ENCODE results near the gene SEMA6A.

Gene SEMA6A, protein sequence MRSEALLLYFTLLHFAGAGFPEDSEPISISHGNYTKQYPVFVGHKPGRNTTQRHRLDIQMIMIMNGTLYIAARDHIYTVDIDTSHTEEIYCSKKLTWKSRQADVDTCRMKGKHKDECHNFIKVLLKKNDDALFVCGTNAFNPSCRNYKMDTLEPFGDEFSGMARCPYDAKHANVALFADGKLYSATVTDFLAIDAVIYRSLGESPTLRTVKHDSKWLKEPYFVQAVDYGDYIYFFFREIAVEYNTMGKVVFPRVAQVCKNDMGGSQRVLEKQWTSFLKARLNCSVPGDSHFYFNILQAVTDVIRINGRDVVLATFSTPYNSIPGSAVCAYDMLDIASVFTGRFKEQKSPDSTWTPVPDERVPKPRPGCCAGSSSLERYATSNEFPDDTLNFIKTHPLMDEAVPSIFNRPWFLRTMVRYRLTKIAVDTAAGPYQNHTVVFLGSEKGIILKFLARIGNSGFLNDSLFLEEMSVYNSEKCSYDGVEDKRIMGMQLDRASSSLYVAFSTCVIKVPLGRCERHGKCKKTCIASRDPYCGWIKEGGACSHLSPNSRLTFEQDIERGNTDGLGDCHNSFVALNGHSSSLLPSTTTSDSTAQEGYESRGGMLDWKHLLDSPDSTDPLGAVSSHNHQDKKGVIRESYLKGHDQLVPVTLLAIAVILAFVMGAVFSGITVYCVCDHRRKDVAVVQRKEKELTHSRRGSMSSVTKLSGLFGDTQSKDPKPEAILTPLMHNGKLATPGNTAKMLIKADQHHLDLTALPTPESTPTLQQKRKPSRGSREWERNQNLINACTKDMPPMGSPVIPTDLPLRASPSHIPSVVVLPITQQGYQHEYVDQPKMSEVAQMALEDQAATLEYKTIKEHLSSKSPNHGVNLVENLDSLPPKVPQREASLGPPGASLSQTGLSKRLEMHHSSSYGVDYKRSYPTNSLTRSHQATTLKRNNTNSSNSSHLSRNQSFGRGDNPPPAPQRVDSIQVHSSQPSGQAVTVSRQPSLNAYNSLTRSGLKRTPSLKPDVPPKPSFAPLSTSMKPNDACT

DNA sequence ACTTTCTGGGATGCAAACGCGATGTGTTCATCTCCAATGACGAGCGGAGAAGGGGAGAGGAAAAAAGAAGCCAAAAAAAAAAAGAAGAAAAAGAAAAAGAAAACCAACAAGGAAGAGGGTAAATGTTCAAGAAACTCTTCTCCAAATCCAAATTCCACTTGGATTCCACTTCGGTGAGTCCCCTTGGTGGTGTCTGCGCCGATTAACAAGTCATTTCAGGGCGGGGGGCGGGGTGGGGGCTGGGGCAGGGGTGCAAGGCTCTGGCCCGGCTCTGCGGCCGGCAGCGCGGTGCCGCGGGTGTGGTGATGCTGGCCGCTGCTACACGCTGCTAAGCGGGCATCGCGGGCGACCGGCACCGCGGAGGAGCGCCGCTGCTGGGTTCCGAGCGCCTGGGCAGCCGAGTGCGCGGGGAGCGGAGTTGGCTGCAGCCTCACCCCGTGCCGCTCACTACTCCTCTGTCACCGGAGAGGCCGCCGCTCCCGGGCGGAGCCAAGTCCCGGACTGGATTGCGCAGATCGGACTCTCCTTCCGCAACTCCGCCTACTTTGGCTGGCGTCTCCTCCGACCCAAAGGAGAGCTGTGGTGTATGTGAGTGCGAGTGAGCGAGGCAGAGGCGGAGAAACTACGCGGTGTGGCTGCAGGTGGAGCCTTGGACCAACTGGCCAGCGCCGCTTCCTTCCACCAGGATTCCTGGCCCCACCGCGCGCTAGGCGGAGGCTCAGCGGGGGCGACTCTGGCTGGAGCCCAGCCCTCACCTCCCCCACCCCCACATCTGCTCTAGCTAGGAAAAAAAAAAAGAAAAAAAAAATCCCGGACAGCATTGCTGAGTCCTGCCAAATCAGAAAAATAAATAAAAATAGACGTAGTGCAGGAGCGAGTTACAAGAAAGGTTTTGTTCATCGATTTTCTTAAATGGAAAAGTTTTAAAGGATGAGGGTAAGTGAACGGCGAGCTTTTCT is at the start of gene SEMA6A:
Gene SEMA6A, minus strand, starts transcription at position 457 of the 959 bp plus-strand sequence. CDS start 69,879 bp downstream, outside the sequence.
- peak; percentile 74 for DNase-seq (ENCODE audit: low read depth)

DNA sequence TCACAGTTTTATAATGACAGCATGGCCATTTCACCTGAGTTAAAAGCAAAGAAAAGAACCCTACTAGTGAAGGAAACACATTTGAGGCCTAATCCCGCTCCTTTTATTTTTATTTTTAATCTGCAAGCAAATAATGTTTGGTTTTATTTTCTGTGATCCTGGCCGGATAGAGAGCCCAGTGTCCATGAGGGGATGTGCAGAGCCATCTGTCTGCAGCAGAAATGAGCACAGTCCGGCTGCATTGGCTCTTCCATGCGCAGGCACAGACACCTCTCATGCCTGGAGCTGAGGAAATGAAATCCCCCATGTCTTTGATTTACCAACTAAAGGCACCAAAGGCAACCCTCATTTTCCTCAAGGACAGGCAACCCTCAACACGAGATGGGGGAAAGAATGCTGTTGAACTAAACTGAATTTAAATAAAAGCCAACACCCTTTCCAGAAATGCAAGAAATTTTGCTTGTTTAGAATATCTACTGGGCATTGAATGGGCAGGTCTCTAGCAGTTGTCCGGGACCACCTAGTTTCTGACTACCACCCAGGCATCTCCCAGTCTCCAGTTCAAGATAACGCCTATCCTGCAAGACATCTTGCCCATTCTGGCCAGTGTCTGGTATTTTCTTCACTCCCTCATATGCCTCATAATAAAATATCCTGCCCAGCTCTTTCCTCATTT is 47.9 kb upstream of the SEMA6A start:
- DNase-seq (ENCODE audit: low read depth) = no peak

DNA sequence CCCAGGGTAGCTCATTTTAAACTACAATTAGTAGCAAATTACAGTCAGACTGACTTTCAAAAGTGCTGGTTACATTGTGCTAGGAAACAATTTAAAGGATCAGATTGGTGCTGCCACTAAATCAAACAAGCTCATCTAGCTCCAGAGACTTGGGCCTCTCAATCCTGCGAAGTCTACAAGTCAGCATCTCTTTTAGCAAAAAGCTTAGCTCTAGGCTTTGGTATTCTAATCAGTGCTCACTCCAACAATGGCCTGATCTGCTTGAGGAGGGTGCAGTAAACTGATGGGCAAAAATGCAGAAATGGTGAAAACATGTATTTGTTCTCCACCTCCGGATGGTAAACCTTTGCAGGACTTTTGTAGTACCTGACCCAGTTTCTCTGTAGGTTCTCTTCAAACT is 47.0 kb upstream of the SEMA6A start:
- no peak for DNase-seq (ENCODE audit: low read depth)

DNA sequence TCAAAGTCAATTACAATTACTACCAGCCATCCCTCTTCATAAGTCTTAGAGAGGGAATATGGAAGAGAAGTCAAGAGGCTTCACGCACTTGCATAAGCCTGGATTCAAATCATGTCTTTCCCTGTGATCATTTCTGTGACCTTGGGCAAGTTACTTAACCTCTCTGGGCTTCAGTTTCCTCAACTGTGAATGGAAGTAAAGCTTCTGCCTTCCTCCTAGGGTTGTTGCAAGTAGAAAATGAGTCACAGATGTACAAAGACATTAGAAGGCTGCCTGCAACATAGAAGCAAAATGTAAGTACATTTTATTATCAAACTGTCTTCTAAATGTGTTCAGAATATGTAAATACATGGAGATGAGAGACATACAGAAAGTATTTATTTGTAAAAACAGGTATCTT is 42.3 kb upstream of the SEMA6A start:
- no peak for DNase-seq (ENCODE audit: low read depth)

DNA sequence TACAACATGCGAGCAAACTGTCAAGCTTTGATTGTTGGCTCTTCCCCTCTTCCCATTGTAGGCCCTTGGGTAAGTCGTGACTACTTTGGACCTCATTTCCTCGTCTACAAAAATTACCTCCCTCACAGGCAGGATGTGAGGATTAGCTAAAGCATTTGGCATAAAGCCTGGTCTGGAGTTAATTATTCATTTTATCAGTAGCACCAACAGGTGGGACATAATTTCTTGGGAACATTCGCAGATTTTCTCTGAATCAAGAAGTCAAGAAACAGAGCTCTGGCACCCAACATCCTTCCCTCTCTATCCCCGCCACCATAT is 39.9 kb upstream of the SEMA6A start:
- DNase-seq (ENCODE audit: low read depth) = no peak

DNA sequence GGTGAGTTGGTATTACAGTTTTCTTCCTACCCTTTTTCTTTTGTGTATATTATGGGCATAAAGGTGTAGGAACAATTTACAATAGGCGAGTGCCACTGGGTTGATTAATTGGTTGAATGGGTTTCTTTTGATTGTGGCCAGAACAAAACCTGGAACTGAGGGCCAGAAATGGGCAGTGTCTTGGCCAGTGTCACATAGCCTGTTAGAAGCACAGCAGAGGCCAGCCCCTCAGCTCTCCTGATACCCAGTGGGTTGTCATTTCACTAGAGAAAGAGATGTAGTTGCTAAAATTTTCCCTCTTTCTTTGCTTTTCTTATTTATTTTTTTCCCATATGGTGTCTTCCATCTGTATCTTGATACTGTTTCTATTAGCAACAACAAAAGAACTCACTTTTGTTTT is 38.8 kb upstream of the SEMA6A start:
- DNase-seq (ENCODE audit: low read depth) = no peak

DNA sequence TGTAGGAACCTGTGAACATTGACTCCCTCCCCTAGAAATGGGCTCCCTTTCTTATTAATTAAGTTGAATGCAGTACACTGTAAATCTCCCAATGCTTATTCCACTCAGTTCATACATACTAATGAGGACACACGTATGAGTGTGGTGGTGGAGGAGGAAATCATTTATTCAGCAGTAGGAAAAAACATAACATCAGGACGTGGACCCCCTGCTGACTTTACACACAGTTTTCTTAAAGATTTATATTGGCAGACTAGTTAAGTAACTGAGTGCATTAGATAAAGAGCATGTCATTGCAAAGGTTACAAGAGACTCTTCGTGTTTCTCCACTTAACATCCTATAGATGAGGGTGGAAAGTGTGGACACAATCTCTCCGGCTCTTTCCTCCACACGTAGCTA is 37.8 kb upstream of the SEMA6A start:
- DNase-seq (ENCODE audit: low read depth) = no peak

DNA sequence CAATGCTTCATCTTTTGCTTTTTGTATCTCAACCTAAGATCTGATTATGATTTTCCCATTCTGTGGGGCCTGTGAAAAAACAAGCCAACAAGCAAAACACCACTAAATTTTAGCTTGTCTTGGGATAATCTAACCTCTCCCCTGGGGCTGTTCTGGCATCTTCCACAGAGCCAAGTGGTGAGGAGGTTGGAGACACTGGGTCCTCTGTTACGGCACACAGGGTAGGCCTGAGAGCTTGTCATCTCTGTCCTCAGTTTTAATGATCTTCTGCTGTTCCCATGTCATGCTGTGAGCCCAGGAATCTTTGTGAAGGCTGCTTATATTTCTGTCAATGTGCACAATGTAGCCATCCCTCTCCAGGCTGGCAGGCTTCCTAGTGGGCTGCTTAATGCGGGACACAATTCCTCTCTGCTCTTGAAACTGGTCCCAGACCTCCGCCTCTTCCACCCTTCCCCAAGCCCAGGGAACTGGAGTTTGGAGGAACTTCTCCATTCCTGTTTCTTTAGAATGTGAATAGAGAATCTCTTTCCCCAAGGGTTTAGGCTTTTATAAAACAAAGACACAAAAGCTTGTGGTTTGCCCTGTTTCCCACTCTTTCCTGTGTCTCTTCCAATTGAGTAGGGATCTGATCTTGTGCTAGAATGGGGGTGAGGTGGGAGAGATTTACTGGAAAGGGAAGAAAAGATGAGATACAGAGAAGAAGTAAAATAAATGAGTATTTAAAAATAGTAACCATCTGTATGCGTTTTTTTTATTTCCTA is 30.9 kb upstream of the SEMA6A start:
- DNase-seq (ENCODE audit: low read depth) = no peak

DNA sequence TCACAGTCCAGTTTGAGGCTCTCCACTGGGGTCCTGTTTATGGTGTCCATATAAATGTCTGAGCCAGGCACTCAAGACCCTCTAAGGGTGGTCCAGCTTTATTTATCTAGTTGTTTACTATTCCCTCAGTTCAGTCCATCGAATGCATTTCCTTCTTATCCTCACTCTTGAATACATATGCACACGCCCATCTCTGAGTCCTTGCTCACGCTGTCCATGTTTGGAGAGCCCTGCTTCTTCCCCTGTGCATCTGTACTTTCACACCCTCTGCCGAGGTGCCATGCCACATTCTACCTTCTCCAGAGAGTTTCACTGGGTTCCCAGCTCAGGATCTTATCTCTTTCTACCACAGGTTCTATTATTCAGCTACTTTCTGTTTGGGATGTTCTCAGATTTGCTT is 30.2 kb upstream of the SEMA6A start:
- DNase-seq (ENCODE audit: low read depth) = no peak

DNA sequence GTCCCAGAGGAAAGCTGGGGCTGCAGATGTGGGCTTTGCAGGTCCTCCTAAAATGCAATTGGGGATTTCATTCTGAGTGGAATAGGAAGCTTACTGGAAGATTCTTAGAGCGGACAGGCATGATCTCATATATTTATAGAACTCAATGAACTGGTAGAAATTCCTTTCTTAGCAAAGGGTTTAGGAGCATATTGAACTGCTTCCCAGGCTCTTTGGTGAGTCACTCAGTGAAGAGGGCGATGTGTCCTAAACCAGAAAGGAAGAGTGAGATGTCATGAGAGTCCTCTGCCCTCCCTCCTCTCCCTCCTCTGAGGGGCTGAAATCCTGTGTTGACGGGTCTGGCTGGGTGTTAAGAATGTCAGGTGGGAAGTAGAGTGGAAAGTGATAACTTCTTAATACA is 26.3 kb upstream of the SEMA6A start:
- no peak for DNase-seq (ENCODE audit: low read depth)

DNA sequence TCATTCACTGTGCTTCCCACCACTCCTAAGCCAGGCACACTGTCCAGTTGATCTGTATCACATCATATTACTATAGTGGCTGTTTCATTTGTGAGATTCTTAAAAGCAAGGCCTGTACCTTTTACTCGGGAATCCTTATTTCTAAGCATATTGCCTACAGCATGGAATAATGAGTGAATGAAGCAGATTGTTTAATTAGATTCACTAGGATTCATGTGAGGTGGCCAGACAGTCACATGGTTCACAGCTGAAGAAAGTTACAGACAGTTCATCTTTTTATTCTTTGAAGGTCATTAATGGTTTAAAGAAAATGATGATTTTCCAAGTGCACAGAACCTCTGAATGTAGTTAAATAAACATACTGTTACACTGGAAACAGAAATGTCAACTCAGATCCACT is 24.3 kb upstream of the SEMA6A start:
- no peak for DNase-seq (ENCODE audit: low read depth)

DNA sequence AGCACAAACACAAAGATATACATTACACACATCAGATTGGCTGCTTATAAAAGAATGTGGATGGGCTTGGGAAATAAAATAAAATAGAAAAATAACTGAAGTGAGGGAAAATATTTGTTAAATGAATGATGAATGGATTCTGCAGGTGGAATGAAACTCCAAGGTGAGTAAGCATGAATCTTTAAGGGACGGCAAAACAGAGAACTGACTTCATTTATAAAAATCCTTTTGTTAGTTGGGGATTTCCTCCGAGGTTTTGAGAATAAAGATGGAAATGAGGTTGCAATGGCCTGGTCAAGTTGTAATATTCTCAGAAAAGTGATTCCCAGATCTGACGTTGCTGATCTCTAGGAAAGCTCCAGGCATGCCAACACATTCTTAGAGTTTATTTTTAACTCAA is 20.9 kb upstream of the SEMA6A start:
- DNase-seq (ENCODE audit: low read depth) = no peak

DNA sequence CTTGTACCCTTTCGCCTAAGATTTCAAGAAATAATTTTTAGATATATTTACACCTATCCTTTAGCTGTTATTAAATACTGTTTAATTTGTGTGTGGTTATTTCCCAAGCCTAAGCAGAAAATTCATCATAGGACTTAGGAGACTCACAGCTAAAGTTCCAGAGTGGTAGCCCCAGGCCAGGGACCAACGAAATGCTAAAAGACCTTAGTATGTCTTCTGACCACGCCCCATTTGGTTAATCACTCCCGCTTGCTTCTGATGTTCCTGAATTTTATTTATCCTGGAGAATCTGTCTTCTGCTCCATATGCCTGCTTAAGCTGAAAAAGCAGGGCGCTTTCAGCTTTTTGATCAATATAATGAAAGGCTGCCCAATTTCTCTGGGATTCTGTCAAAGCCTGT is 18.7 kb upstream of the SEMA6A start:
- no peak for DNase-seq (ENCODE audit: low read depth)

DNA sequence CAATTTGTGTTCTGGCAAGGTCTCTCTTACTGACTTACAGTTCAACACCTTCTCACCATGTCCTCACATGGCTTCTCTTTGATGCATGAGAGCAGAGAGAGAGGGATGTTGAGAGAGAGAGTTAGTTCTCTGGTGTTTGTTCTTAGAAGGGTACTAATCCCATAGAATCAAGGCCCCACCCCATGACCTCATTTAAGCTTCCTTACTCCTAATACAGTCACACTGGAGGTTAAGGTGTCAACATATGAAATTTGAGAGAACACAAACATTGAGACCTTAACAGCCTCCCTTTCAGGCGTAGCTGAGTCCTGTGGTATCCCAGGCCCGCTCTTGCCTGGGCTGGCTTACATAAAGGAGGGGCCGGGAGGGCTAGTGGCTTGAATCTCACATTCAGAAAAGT is 10.6 kb upstream of the SEMA6A start:
- no peak for DNase-seq (ENCODE audit: low read depth)

DNA sequence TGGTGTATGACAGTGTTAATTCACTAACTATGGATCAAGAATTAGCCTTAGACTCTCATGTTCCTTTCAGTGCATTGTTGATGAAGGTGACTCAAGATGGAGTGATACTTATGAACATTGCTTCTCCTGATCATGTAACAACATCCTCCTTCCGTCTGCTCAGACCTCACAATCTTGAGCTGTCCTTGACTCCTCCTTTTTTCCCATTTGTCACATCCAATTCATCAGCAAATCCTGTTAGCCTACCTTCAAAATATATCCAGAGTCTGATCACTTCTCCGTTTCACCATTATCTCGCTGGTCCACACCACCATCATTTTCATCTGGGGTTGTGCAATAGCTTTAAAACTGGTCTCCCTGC is 9.2 kb upstream of the SEMA6A start:
- no peak for DNase-seq (ENCODE audit: low read depth)

DNA sequence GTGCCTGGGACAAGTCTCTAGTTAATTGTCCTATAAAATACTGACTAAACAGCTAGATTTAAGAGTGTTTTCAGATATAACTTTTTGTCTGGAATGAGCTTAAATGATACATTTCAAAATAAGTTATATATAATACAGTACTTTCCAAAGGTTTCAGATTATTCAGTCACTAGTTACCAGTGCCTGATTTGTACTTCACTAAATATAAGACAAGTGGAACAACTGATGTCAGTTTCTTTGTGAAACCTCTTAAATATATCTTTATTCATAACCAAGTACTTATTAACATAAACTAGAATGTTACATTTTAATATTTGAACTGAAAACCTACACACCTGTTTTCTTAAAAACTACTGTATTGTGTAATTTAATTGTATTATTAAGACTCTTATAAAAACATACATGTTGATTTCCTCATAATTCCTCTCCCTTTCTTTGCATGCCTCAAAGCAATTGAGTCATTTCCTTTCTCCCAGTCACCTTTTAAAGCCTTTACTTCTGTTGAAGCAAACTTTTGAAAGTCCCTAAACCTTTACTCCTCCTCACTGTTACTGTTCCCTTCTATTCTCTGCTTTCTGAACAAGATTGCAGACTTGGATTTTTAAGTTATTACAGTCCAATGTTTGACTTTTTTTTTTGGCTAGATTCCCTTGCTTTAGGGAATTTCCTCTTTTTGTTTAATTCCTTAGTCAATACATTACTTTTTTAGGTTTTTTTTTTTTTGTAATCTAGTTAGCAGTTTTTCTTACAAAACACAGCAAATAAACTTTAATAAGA is 8.7 kb upstream of the SEMA6A start:
- DNase-seq (ENCODE audit: low read depth) = no peak

DNA sequence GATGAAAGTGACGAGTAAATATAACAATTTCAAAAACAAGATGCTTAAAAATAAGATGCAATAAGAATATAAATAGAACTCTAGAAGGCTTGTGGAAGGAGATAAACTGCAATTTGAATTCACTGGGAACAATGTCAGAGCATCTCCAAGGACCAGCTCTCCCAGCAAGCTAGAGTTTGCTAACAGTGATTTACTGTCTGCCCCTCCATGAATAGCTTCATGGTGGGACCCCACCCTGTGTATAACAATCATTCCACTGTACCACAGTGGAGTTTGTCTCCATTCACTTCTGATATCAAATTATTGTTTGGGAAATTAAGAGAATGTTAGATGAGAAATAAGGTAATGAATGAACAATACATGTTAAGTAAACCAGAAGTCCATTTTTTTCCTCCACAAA is 7.3 kb upstream of the SEMA6A start:
- DNase-seq (ENCODE audit: low read depth) = no peak

DNA sequence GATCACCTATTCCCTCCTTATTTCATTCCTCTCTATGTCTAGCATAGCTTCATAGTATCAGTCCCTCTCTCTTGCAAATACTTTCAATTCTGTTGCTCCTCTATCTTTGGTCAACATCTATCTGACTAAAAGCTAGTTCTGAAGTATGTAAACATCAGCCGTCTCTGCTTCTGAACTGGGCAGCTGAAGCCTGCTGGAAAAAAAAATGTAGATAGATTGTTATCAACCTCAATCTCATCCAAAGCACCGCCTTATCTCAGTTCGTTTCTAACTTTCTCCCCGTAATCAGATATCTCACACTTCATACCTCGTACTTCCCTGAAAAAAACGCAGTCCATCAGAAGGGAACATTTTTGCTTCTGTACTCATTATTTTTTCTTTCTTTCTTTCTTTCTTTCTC is 4.5 kb upstream of the SEMA6A start:
- no peak for DNase-seq (ENCODE audit: low read depth)

DNA sequence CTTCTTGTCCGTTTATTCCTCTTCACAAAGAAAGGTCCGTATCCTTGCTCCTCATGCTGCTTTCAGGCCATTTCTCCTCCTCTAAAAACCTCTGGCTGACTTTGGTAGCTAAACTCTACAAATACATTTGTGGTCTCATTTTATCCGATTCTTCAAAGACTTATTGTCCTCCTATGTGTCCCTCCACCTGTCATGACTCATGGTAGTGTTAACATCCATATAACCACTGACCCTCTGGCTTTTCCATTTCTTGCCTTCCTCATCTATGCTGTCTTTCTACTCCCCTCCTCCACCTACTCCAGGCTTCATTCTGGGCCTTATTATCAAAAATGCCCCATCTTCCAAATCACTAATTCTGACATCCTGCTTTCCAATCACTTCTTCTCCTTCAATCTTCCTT is 4.1 kb upstream of the SEMA6A start:
- no peak for DNase-seq (ENCODE audit: low read depth)

Measured in activated T-cell treated with anti-CD3 and anti-CD28 coated beads for 48 hours (primary cell).